HL-60 (cell line): ENCODE measurements around the gene HNRNPA2B1.

Source experiments
- DNase-seq, 2 experiments: peaks; one replicate each; pipeline ENCODE4 v3.0.0-alpha.2; 2010 to 2020; ENCODE audit warnings: low read depth in 1 of 2, low spot score in 1 of 2
- H3K27ac ChIP-seq: fragments of 250-450 bp; sonication (Bioruptor Pico); replicated peaks from 2 replicates; pipeline ENCODE4 v1.5.1; 2020; ENCODE audit warnings: mild to moderate bottlenecking, moderate library complexity
- H3K27me3 ChIP-seq: fragments of 250-450 bp; sonication (Bioruptor Pico); 2 replicates; pipeline ENCODE4 v1.5.1; 2021; ENCODE audit warnings: mild to moderate bottlenecking, moderate library complexity; ENCODE audit not compliant: insufficient read depth, poor library complexity, severe bottlenecking
- H3K4me3 ChIP-seq: replicated peaks from 2 replicates; pipeline ENCODE4 v1.5.1; 2011; ENCODE audit warnings: mild to moderate bottlenecking, control low read depth, low read length; ENCODE audit not compliant: insufficient read depth
- CTCF ChIP-seq: IDR thresholded peaks from one replicate; pipeline ENCODE4 v1.5.1; 2011; ENCODE audit warnings: low read length, control low read depth, inconsistent platforms; ENCODE audit not compliant: insufficient read depth
- GABPA ChIP-seq: IDR thresholded peaks from 2 replicates; pipeline ENCODE4 v1.6.1; 2012; ENCODE audit warnings: low read depth
- POLR2AphosphoS5 ChIP-seq: IDR thresholded peaks from 2 replicates; pipeline ENCODE4 v1.6.1; 2012; ENCODE audit warnings: low read depth
- REST ChIP-seq: IDR thresholded peaks from 2 replicates; pipeline ENCODE4 v1.6.1; 2012; ENCODE audit warnings: low read depth; ENCODE audit not compliant: insufficient replicate concordance
- SPI1 ChIP-seq: IDR thresholded peaks from 2 replicates; pipeline ENCODE4 v1.6.1; 2012; ENCODE audit warnings: low read depth, mild to moderate bottlenecking, borderline replicate concordance

The HNRNPA2B1 gene

GRCh38 chr7:26182283-26182682 is 18.3 kb downstream of the HNRNPA2B1 start:
- peak in 1 of 2 experiments; percentile 14 for DNase-seq
- no peak overlapping the region for H3K4me3 ChIP-seq
- no peak for TF ChIP-seq GABPA
- H3K27ac ChIP-seq = no peak overlapping the region
- no peaks in the 10 kb centered on the region for H3K27me3 ChIP-seq

- Histone ChIP-seq H3K27ac (no peak overlapping the region), H3K4me3 (no peak overlapping the region), H3K27me3 (no peaks in the 10 kb centered on the region)
- no peak for DNase-seq
- TF ChIP-seq POLR2AphosphoS5 = no peak
- TF ChIP-seq CTCF = no peak
- no peak for TF ChIP-seq GABPA
- TF ChIP-seq REST = no peak
- TF ChIP-seq SPI1 = no peak
Observed at GRCh38 chr7:26181474-26182227, 18.9 kb downstream of the HNRNPA2B1 start.

- Histone ChIP-seq H3K27ac (no peak overlapping the region), H3K27me3 (no peaks in the 10 kb centered on the region), H3K4me3 (no peak overlapping the region)
- TF ChIP-seq SPI1 (no peak), REST (no peak), GABPA (no peak)
- DNase-seq = no peak
Observed at GRCh38 chr7:26180792-26181198, 19.8 kb downstream of the HNRNPA2B1 start.

- no peak overlapping the region for H3K27ac ChIP-seq
Observed at GRCh38 chr7:26179826-26180497, 20.6 kb downstream of the HNRNPA2B1 start.

More at GRCh38 chr7:26179826-26180497, 20.6 kb downstream of the HNRNPA2B1 start:
- no peaks in the 10 kb centered on the region for H3K27me3 ChIP-seq
- no peak for DNase-seq
- TF ChIP-seq POLR2AphosphoS5 = no peak
- no peak for TF ChIP-seq REST
- TF ChIP-seq CTCF = no peak
- TF ChIP-seq SPI1 = no peak
- TF ChIP-seq GABPA = no peak
- H3K4me3 ChIP-seq = no peak overlapping the region
